HG03045 (cell line): Measurements from ENCODE around the gene DNAJC1.
"Not testable (repeated sequence)": the region's sequence is repeated elsewhere in the genome, so short reads cannot be mapped to it uniquely, and the experiment has no call there.

ENCODE experiments used
- ATAC-seq: cut with Tn5 transposase; IDR thresholded peaks from one replicate; pipeline ENCODE4 v1.9.1; 2021; ENCODE audit warnings: mild to moderate bottlenecking, moderate library complexity; ENCODE audit not compliant: unreplicated experiment

DNAJC1 gene

GRCh38 chr10:21831986-21832820, 171.3 kb downstream of the DNAJC1 start:
- ATAC-seq: no peak

- ATAC-seq: no peak
Measured at GRCh38 chr10:21830037-21830436, 173.5 kb downstream of the DNAJC1 start.

GRCh38 chr10:21827308-21827707, 176.2 kb downstream of the DNAJC1 start:
- no peak for ATAC-seq

- ATAC-seq: no peak
Measured at GRCh38 chr10:21826725-21827124, 176.8 kb downstream of the DNAJC1 start.

- ATAC-seq: no peak
Measured at GRCh38 chr10:21825345-21825744, 178.2 kb downstream of the DNAJC1 start.

GRCh38 chr10:21824409-21824808, 179.1 kb downstream of the DNAJC1 start:
- ATAC-seq: no peak

GRCh38 chr10:21823617-21824016, 179.9 kb downstream of the DNAJC1 start:
- ATAC-seq: no peak

- not testable (repeated sequence) for ATAC-seq
Measured at GRCh38 chr10:21822273-21822672, 181.3 kb downstream of the DNAJC1 start.

- no peak for ATAC-seq
Measured at GRCh38 chr10:21820952-21821351, 182.6 kb downstream of the DNAJC1 start.

- ATAC-seq: not testable (repeated sequence)
Measured at GRCh38 chr10:21818416-21818815, 185.1 kb downstream of the DNAJC1 start.

- ATAC-seq: no peak
Measured at GRCh38 chr10:21814866-21815265, 188.7 kb downstream of the DNAJC1 start.

- ATAC-seq: no peak
Measured at GRCh38 chr10:21813946-21814345, 189.6 kb downstream of the DNAJC1 start.

GRCh38 chr10:21811245-21811585, 192.3 kb downstream of the DNAJC1 start:
- no peak for ATAC-seq

GRCh38 chr10:21810582-21811244, 192.8 kb downstream of the DNAJC1 start:
- ATAC-seq: no peak

- no peak for ATAC-seq
Measured at GRCh38 chr10:21808550-21808949, 195.0 kb downstream of the DNAJC1 start.

GRCh38 chr10:21807180-21807579, 196.3 kb downstream of the DNAJC1 start:
- ATAC-seq: no peak

GRCh38 chr10:21803374-21803773, 200.2 kb downstream of the DNAJC1 start:
- ATAC-seq: no peak

- ATAC-seq: no peak
Measured at GRCh38 chr10:21801609-21802008, 201.9 kb downstream of the DNAJC1 start.

- no peak for ATAC-seq
Measured at GRCh38 chr10:21797984-21798765, 205.4 kb downstream of the DNAJC1 start.

- no peak for ATAC-seq
Measured at GRCh38 chr10:21797533-21797932, 206.0 kb downstream of the DNAJC1 start.

GRCh38 chr10:21791276-21791675, 212.3 kb downstream of the DNAJC1 start:
- ATAC-seq: no peak

- no peak for ATAC-seq
Measured at GRCh38 chr10:21776883-21777282, 226.6 kb downstream of the DNAJC1 start.
